IPS-15b (cell line): ENCODE data around the gene USPL1.
"Not testable (repeated sequence)": the region's sequence is repeated elsewhere in the genome, so short reads cannot be mapped to it uniquely, and the experiment has no call there.

Experiments used
- H3K27me3 ChIP-seq: one replicate; pipeline ENCODE4 v1.6.1; 2013; ENCODE audit warnings: low read length; ENCODE audit not compliant: control insufficient read depth, insufficient read depth
- H3K36me3 ChIP-seq: one replicate; pipeline ENCODE4 v1.6.1; 2013; ENCODE audit warnings: low read length; ENCODE audit not compliant: control insufficient read depth, insufficient read depth
- H3K4me1 ChIP-seq: one replicate; pipeline ENCODE4 v1.6.1; 2013; ENCODE audit warnings: mild to moderate bottlenecking, low read length; ENCODE audit not compliant: control insufficient read depth, insufficient read depth
- H3K4me3 ChIP-seq: one replicate; pipeline ENCODE4 v1.5.1; 2013; ENCODE audit warnings: low read depth, low read length
- H3K9ac ChIP-seq: one replicate; pipeline ENCODE4 v1.6.1; 2013; ENCODE audit warnings: low read depth, mild to moderate bottlenecking, low read length
- H3K9me3 ChIP-seq: one replicate; pipeline ENCODE4 v1.6.1; 2013; ENCODE audit warnings: mild to moderate bottlenecking, low read length; ENCODE audit not compliant: control insufficient read depth, insufficient read depth

The USPL1 gene

DNA sequence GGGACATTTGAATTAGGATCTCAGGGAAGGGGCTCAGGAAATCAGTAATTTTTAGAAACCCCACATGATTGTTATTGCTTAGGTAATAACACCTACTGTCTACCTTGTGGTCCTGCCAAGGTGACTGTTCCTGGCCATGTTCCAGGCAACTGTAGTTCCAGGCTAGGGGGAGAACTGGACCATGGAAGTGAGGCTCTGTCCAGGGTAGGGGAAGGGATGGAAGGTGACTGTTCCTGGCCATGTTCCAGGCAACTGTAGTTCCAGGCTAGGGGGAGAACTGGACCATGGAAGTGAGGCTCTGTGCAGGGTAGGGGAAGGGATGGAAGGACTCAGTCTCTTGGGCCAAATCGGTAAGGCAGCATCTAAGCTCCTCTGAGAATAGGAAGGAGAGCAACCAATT lies 23.5 kb downstream of the USPL1 start:
- not testable (repeated sequence) for H3K27me3 ChIP-seq, H3K4me3 ChIP-seq

DNA sequence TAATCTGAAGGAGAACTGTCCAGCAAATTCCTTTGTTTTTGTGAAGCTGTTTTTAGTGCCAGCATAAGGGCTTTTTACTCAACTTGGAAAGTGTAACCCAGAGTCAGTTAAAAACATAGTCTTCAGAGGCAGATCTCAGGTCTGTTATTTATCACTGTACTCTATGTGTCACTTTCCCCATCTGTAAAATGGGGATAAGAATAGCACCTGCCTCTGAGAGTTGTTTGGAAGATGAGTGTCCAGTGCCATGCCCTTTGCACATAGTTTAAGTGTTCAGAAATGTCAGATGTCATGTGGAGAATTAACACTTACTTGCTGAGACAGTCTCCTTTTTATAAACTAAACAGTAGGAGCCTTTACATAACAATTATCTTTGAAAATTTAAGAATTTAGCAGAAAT lies 27.9 kb downstream of the USPL1 start:
- no peaks in the 10 kb centered on the region for H3K27me3 ChIP-seq
- H3K4me1 ChIP-seq: no peaks in the 10 kb centered on the region
- H3K36me3 ChIP-seq: peaks cover 12% of the 10 kb centered on the region
- no peak overlapping the region for H3K4me3 ChIP-seq
- no peaks in the 10 kb centered on the region for H3K9me3 ChIP-seq
- H3K9ac ChIP-seq: no peak overlapping the region

More for the DNA sequence above, 23.5 kb downstream of the USPL1 start:
- not testable (repeated sequence) for H3K36me3 ChIP-seq, H3K4me1 ChIP-seq, H3K9ac ChIP-seq, H3K9me3 ChIP-seq

DNA sequence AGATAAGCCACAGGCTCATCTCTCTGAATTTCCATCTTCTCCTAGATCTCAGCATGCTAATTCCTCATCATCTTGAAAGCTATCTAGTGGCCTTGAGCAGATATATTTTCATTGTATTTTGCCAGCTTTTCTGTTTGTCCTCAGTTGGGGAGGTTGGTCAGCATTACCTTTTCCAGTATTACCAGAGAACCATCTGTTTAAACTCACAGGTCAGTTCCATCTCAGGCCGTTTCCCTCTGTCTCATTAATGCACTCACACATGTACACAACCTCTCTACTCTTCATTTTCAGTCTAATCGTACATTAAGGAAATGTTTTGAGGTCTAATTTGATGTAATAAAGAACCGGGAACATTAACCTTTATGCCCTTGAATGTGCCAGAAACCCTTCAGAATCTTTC lies 29.7 kb downstream of the USPL1 start:
- Histone ChIP-seq H3K27me3 (no peaks in the 10 kb centered on the region), H3K4me1 (no peaks in the 10 kb centered on the region), H3K9ac (no peak overlapping the region), H3K4me3 (no peak overlapping the region), H3K9me3 (no peaks in the 10 kb centered on the region), H3K36me3 (peaks cover 12% of the 10 kb centered on the region)

DNA sequence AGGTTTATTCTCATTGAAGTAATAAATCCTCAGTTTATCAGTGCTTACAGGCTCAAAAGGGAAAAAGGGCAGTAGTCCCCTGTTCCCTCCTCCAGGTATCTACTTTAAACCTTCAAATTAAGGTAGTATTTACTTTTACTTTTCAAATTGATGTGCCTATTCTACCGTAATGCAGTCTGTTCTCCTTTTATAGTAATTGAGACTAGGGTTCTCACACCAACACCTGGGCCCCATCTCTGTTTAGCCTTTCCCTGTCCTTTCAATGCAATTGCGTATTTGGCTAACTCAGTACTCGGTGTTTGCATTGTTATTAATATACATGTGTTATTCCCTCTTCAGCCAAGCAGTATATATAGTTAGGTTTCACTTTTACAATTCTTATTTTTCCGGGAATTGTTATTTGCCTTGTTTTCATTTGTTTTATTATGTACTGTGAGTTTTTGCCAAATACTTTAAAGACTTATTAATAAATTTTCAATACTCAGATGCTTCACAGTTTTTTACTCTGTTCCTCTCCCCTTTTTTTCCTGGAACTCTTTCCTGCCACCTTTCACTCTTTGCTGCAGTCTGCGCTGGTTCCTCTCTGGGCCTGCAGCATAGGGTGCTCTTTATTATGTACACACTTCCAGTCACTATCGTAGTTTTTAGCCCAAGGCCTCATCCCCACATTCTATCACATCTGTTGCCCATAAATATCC lies 30.3 kb downstream of the USPL1 start:
- Histone ChIP-seq H3K27me3 (no peaks in the 10 kb centered on the region), H3K4me1 (no peaks in the 10 kb centered on the region), H3K36me3 (peaks cover 10% of the 10 kb centered on the region), H3K9ac (no peak overlapping the region), H3K4me3 (no peak overlapping the region), H3K9me3 (no peaks in the 10 kb centered on the region)

DNA sequence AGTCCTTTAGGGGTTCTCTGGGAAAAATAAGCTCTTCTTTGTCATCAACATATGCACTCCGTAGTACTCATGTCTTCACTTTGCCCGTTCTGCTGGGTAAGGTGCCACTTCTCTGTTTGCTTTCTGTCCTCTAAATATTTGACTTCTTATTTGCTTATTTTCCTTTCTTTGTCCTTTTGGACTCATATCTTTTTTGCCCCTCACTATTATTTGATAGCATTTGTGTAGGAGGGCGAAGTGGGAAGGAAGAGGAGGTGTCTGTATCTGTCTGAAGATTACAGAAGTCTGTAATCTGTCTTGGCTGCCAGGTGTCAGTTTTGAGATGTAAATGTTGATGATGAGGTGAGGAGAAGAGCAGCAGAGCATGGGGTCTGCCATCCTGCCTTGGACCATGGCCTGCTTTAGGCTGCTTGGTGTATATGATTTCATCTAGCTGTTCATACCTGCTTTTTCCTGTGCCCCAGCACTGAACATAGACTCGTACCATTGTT lies 30.8 kb downstream of the USPL1 start:
- no peaks in the 10 kb centered on the region for H3K9me3 ChIP-seq
- H3K4me3 ChIP-seq: no peak overlapping the region
- H3K27me3 ChIP-seq: no peaks in the 10 kb centered on the region
- no peaks in the 10 kb centered on the region for H3K4me1 ChIP-seq
- no peak overlapping the region for H3K9ac ChIP-seq
- H3K36me3 ChIP-seq: peaks cover 8% of the 10 kb centered on the region

DNA sequence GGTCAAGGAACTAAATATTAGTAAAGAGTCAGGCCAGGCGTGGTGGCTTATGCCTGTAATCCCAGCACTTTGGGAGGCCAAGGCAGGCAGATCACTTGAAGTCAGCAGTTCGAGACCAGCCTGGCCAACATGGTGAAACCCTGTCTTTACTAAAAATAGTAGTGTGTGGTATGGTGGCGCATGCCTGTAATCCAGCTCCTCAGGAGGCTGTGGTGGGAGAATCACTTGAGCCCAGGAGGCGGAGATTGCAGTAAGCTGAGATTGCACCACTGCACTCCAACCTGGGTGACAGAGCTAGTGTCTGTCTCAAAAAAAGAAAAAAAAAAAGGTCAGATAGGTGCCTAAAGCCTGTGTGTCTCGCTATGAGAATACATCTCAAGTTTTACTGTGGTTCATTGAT lies 33.9 kb downstream of the USPL1 start:
- H3K27me3 ChIP-seq, H3K9ac ChIP-seq, H3K36me3 ChIP-seq, H3K4me1 ChIP-seq, H3K9me3 ChIP-seq, H3K4me3 ChIP-seq: not testable (repeated sequence)

DNA sequence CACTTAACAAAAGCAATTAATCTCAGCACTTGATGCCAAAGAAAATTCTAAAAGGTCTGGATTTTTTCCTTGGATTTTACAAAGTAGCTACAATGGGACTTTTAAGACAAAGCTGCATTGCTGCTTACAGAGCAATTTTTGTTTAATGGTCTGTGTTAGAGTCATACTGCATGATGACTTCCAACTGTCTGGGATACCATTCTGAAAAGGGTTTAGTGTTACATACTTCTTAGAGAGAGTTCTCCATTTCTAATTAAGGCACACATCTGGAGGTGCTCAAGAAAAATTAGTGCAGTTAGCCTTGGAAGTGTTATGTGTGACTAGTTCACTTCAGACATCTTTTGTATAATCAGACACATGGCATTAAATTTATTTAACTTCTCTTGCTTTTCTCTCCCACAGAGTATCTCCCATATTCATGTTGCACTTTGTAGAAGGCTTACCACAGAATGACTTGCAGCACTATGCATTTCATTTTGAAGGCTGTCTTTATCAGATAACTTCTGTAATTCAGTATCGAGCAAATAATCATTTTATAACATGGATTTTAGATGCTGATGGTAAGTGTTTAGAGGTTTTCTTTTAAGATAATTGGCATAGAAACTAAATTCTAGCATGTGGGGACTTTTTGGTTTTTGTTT lies 35.1 kb downstream of the USPL1 start:
- Histone ChIP-seq H3K9me3 (no peaks in the 10 kb centered on the region), H3K4me1 (no peaks in the 10 kb centered on the region), H3K27me3 (no peaks in the 10 kb centered on the region), H3K4me3 (no peak overlapping the region), H3K9ac (no peak overlapping the region), H3K36me3 (peaks cover 5% of the 10 kb centered on the region)

DNA sequence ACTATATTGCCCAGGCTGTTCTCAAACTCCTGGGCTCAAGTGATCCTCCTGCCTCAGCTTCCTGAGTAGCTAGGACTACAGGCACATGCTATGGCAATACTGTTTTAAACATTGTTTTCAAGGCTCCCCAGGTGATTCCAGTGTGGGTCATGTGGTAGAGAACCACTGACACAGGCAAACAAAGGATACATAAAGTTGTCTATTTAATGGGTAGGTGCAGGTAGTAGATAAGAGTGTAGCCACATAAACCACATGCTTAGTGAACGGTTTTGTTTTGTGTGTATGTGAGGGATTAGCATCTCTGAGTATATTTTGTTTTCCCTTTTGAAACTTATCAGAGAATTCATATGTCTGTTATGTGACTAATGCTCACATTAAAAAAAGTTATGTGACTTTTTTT lies 36.7 kb downstream of the USPL1 start:
- no peaks in the 10 kb centered on the region for H3K27me3 ChIP-seq
- no peaks in the 10 kb centered on the region for H3K4me1 ChIP-seq
- H3K9ac ChIP-seq: no peak overlapping the region
- no peaks in the 10 kb centered on the region for H3K9me3 ChIP-seq
- H3K4me3 ChIP-seq: no peak overlapping the region
- no peaks in the 10 kb centered on the region for H3K36me3 ChIP-seq

DNA sequence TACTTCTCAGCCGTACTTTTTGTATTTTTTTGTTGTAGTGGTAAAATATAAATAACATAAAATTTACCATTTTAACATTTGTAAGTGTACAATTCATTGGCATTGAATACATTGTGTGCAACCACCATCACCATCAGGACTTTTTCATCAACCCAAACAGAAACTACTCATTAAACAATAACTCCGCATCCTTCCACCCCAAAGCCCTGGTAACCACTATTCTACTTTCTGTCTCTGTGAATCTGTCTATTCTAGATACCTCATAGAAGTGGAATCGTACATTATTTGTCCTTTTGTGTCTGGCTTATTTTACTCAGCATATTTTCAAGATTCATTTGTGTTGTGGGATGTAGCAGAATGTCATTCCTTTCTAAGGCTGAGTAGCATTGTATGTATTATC lies 38.5 kb downstream of the USPL1 start:
- H3K9ac ChIP-seq: no peak overlapping the region
- H3K4me1 ChIP-seq: no peaks in the 10 kb centered on the region
- H3K36me3 ChIP-seq: no peaks in the 10 kb centered on the region
- no peaks in the 10 kb centered on the region for H3K9me3 ChIP-seq
- no peaks in the 10 kb centered on the region for H3K27me3 ChIP-seq
- no peak overlapping the region for H3K4me3 ChIP-seq

DNA sequence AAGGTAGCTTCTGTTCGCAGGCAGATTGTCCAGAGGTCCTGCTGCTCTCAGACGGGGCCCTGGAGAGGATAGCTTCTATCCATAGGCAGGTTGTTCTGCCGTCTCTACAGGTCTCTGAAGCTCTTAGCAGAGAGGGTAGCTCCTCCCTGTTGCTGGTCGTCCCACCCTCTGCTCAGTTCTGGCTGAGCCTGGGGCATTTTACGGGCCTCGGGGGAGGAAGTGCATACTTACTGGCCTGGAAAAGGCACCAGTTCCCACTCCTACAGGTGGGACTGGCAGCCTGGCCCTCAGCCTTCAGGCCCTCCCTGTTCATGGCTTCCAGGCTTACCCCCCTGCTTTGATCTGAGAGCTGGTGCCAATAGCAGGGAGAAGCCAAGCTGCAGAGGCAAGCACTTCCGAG lies 42.3 kb downstream of the USPL1 start:
- Histone ChIP-seq H3K4me3 (no peak overlapping the region), H3K9ac (no peak overlapping the region), H3K4me1 (no peaks in the 10 kb centered on the region), H3K36me3 (no peaks in the 10 kb centered on the region), H3K27me3 (no peaks in the 10 kb centered on the region), H3K9me3 (no peaks in the 10 kb centered on the region)

DNA sequence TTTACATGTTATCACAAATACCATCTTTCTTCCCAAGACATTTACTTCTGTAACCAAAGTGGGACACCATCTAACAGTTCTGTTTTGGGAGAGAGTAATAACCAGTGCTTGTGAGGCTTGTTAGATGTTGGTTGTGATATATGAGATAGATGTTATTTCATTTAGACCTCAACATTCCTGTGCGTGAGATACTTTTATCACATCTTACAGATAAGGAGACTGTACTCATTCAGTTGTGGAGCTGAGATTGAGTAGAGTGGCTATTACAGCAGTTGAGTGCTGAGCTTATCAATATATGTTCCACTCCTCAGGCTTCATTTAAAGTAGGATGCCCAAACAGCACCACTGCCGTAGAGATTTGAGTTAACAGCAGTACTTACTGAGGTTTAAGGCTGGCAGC lies 43.1 kb downstream of the USPL1 start:
- Histone ChIP-seq H3K4me3 (no peak overlapping the region), H3K36me3 (no peaks in the 10 kb centered on the region), H3K4me1 (no peaks in the 10 kb centered on the region), H3K27me3 (no peaks in the 10 kb centered on the region), H3K9me3 (no peaks in the 10 kb centered on the region), H3K9ac (no peak overlapping the region)

DNA sequence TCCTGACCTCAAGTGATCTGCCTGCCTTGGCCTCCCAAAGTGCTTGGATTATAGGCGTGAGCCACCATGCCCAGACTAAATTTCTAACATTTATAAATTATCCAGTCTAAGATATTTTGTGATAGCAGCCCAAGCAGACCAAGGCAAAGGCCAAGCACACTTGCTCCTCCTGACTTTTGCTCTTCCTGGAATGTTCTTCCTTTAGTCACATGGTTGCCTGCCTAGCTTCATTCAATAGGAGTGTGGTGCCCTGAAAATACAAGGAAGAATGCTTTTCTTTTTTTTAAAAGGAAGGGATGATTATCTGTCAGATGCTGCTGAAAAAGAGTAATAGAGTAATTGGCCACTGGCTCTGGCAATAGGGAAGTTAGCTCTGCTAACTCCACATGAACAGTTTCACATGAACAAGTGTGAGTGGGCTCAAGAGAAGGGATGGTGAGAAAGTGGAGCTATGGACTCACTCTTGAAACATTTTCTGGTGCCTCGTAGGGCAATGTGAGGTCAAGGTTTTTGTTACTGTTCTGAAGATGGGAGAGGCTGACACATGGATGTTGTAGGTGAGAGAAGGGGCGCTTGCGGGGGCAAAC lies 47.1 kb downstream of the USPL1 start:
- no peaks in the 10 kb centered on the region for H3K36me3 ChIP-seq
- no peak overlapping the region for H3K9ac ChIP-seq
- H3K4me1 ChIP-seq: no peaks in the 10 kb centered on the region
- no peaks in the 10 kb centered on the region for H3K9me3 ChIP-seq
- no peak overlapping the region for H3K4me3 ChIP-seq
- no peaks in the 10 kb centered on the region for H3K27me3 ChIP-seq
